GM21723 (cell line): ENCODE measurements around the gene ZBTB40.

ENCODE experiments used
- ATAC-seq: cut with Tn5 transposase; IDR thresholded peaks from one replicate; pipeline ENCODE4 v1.9.1; 2021; ENCODE audit warnings: mild to moderate bottlenecking, moderate library complexity; ENCODE audit not compliant: unreplicated experiment

ZBTB40 gene

GRCh38 chr1:22503721-22504410 lies 52.2 kb downstream of the ZBTB40 start:
- no peak for ATAC-seq

GRCh38 chr1:22506130-22506692 lies 54.6 kb downstream of the ZBTB40 start:
- no peak for ATAC-seq

GRCh38 chr1:22507587-22507986 lies 55.9 kb downstream of the ZBTB40 start:
- no peak for ATAC-seq

- no peak for ATAC-seq
These were observed 56.7 kb downstream of the ZBTB40 start for GRCh38 chr1:22508329-22508728.

GRCh38 chr1:22508991-22509390 lies 57.3 kb downstream of the ZBTB40 start:
- ATAC-seq = no peak

GRCh38 chr1:22509815-22510214 lies 58.2 kb downstream of the ZBTB40 start:
- no peak for ATAC-seq

GRCh38 chr1:22512873-22513272 lies 61.2 kb downstream of the ZBTB40 start:
- ATAC-seq = no peak

GRCh38 chr1:22516906-22517571 lies 65.4 kb downstream of the ZBTB40 start:
- no peak for ATAC-seq

- no peak for ATAC-seq
These were observed 66.3 kb downstream of the ZBTB40 start for GRCh38 chr1:22517956-22518355.

GRCh38 chr1:22518379-22518778 lies 66.7 kb downstream of the ZBTB40 start:
- no peak for ATAC-seq

- ATAC-seq = no peak
These were observed 69.2 kb downstream of the ZBTB40 start for GRCh38 chr1:22520871-22521270.

GRCh38 chr1:22521692-22522091 lies 70.0 kb downstream of the ZBTB40 start:
- no peak for ATAC-seq

- no peak for ATAC-seq
These were observed 70.6 kb downstream of the ZBTB40 start for GRCh38 chr1:22522221-22522743.

- no peak for ATAC-seq
These were observed 72.8 kb downstream of the ZBTB40 start for GRCh38 chr1:22524481-22524880.

- ATAC-seq = no peak
These were observed 73.6 kb downstream of the ZBTB40 start for GRCh38 chr1:22525211-22525610.

GRCh38 chr1:22525646-22526045 lies 74.0 kb downstream of the ZBTB40 start:
- no peak for ATAC-seq

GRCh38 chr1:22526098-22526497 lies 74.4 kb downstream of the ZBTB40 start:
- no peak for ATAC-seq

- ATAC-seq = no peak
These were observed 75.0 kb downstream of the ZBTB40 start for GRCh38 chr1:22526677-22527076.

GRCh38 chr1:22527122-22527521 lies 75.5 kb downstream of the ZBTB40 start:
- ATAC-seq = no peak

GRCh38 chr1:22527555-22528296 lies 76.1 kb downstream of the ZBTB40 start:
- no peak for ATAC-seq

- no peak for ATAC-seq
These were observed 76.8 kb downstream of the ZBTB40 start for GRCh38 chr1:22528451-22528850.
